ENCODE measurements around the gene PFDN6.

GRCh38 chr6:33277663-33278391, 11.6 kb upstream of the PFDN6 start:
- TF ChIP-seq ZNF274 (IDR thresholded peaks at IDR 0.05; ENCODE audit: low read depth, low read length) (no peak), YY1 (IDR thresholded peaks at IDR 0.05; ENCODE audit: insufficient read depth, insufficient read length) (no peak), SUZ12 (IDR thresholded peaks at IDR 0.05; ENCODE audit: extremely low read depth, insufficient read depth, insufficient read length) (no peak)
